GM19025 (cell line): ENCODE data around the gene PYDC1.
"Not testable (repeated sequence)": the region's sequence is repeated elsewhere in the genome, so short reads cannot be mapped to it uniquely, and the experiment has no call there.

ENCODE experiments used
- ATAC-seq: cut with Tn5 transposase; IDR thresholded peaks from one replicate; pipeline ENCODE4 v1.9.1; 2021; ENCODE audit warnings: mild to moderate bottlenecking, low read depth, moderate library complexity; ENCODE audit not compliant: unreplicated experiment

PYDC1 gene

DNA sequence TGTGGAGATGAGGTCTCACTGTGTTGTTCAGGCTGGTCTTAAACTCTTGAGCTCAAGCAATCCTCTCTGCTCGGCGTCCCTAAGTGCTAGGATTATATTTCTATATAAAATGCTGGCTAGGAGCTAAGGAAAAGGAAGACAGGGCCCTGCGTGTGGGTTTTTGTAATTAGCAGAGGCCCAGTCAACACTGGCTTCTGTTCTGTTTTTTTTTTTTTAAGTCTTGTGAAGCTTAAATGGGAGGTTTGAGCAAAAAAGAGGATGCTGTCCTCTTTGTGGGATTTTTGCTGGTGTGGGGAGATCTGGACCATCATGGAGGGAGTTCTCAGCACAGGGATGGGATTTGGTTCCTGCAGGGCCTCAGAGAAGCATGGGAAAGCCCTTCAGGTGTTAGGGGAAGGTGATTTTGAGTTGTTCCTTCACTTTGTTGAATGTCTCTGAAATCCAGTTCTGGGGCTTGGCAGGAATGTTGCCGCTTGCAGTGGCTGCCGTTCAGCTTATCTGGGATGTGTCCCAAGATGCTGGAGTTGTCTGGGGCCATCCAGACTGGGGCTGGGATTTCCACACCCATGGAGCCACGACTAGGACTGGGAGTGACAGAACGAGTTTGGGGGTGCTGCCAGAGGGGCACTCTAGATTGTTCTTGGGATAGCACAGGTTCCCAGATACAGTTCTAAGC lies 18.6 kb downstream of the PYDC1 start:
- ATAC-seq = no peak

DNA sequence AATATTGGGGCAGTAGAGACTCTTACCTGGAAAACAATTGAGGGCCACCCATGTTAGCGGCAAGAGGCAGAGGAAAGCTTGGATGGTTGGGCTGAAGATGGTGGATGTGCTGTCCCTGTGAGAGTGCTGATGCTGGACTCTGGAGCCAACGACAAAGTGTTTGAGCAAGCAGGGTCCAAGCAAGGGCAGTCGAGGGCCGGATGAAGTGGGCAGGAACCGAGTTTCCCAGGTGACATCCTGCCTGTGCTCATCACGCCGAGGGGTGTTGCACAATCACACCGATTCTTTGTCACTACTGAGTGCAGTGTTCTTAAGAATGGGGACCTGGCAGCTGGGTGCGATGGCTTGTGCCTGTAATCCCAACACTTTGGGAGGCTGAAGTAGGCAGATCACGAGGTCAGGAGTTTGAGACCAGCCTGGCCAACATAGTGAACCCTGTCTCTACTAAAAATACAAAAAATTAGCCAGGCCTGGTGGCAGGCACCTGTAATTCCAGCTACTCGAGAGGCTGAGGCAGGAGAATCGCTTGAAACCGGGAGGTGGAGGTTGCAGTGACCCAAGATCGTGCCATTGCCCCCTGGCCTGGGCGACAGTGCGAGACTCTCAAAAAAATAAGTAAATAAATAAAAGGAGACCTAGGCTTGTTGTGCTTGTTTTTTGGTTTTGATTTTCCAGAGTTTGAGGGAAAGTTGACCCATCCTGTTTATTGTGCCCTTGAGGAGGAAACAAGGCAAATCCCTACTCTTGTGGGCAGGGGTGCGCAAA lies 20.4 kb downstream of the PYDC1 start:
- no peak for ATAC-seq

DNA sequence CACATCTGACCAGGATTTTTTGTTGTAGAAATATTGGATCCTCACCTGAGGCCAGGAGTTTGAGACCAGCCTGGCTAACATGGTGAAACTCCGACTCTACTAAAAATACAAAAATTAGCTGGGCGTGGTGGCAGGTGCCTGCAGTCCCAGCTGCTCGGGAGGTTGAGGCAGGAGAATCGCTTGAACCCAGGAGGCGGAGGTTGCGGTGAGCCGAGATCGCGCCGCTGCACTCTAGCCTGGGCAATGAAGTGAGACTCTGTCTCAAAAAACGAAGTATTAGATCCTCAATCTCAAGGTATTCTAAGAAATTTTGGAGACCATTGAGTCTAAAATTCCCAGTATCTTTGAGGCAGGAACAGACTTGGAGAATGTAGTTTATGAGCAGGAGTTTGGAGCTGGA lies 21.1 kb downstream of the PYDC1 start:
- ATAC-seq = not testable (repeated sequence)

DNA sequence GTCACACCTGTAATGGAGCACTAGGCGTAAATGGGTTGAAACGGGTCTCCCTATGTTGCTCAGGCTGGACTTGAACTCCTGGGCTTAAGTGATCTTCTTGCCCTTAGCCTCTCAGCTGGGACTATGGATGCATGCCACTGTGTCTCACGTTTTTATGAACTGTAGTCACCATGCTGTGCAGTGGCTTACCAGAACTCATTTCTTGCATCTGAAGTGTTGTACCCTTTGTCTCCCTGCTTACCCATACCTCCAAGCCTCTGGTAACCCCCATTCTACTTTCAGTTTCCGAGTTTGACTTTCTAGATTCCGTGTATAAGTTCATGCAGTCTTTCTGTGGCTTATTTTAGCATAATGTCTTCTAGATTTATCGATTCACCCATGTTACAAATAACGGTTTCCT lies 22.0 kb downstream of the PYDC1 start:
- no peak for ATAC-seq

DNA sequence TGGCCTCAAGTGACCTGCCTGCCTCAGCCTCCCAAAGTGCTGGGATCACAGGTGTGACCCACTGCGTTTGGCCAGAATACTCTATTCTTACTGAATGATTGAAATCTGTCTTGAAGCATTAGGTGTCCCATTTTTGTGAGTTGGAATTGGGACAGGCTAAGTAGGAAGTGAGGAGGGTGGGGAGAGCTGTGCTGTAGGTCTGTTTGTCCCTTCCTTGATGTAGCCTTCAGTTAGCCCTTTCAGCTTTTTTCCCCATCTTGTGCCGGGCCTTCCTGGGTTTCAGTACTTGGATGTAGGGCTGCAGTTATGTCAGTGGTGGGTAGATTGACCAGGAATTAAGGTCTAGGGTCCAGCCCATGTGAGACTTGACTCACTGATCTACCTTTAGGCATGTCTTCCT lies 23.1 kb downstream of the PYDC1 start:
- no peak for ATAC-seq

DNA sequence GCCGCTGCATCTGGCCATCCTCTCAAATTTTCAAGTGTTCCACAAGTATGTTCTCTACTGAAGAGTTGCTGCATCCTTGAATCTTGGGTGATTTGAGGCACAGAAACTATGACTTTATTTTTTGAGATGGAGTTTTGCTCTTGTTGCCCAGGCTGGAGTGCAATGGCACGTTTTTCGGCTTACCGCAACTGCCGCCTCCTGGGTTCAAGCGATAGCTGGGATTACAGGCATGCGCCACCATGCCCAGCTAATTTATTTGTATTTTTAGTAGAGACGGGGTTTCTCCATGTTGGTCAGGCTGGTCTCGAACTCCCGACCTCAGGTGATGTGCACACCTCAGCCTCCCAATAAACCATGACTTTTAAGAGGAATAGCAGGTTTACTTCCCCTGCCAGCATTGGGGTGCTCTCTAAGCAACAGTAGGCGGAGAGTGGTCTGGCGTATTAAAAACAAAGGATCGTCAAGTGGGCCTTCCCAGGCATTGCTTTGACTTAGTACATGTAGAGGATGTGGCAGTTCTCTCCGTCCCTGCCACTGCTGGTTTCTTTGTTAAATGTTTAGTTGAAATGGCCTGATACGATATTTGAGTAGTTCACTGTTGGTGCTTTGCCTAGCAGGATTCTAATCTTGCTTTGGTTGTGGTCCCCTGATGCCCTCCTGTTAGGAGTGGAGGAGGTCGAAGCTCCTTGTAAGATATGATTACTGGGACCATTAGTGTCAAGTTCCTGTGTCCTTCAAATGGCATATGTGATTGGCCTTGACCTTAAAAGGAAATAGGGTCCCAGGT lies 23.9 kb downstream of the PYDC1 start:
- no peak for ATAC-seq

DNA sequence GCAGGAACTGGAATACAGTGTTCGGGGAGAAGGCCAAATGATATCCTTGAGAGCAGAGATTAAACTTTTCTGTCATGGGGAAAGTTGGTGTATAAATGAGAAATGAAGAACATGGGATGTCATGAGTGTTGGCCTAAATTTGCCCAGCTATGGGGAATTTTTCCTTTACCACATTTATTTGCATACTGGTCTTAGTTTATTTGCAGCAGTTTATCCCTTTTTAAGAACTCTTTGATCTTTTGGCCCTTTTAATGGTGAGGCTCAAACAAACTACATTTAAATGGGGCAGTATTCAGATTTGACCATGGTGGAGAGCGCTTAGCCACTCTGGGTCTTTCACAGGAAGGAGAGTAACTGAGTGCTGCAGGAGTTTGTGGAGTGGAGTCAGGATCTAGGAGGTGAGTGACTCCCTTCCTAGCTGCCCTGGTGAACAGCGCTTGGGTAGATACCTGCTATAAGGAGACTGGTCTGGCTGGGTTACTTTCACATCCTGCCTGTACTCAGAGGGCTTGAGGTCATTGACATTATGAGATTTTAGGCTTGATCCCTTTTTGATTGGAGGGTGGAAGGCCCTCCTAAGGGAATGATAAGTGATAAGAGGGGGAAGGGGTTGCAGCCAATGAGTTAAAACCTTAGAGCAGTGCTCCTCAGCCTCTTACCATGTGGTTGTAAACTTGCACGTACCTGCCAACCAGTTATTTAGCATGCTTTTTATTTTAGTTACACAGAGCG lies 25.1 kb downstream of the PYDC1 start:
- no peak for ATAC-seq

DNA sequence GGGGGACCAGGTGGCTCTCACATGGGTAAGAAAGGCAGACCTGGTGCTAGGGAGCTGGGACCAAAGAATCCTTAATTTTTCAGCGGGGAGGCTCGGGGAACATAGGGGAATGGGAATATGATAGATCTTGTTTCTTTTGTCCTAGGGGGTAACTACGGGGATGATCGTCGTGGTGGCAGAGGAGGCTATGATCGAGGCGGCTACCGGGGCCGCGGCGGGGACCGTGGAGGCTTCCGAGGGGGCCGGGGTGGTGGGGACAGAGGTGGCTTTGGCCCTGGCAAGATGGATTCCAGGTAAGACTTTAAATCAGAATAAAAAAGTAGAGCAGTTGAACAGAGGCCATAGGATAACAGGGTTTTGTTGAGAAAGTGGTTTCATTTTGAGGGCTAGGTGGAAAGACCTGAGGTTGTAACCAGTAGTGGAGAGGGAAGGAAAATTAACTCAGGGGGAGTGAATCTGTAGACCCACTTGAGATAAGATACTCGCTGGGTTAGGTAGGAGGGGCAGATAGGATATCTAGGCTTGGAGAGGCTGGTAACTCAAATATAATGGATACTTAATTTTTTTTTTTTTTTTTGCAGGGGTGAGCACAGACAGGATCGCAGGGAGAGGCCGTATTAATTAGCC lies 26.0 kb downstream of the PYDC1 start:
- no peak for ATAC-seq

DNA sequence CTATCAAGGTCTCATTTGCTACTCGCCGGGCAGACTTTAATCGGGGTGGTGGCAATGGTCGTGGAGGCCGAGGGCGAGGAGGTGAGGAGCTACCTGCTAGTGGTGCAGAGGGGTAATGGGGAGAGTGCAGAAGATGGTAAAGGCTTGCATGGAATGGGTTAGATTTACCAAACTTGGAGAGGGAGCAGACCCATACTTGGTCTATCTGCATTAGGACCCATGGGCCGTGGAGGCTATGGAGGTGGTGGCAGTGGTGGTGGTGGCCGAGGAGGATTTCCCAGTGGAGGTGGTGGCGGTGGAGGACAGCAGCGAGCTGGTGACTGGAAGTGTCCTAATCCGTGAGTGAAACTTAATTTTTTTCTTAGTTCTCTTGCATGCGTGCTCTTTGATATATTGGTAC lies 26.9 kb downstream of the PYDC1 start:
- ATAC-seq = no peak

DNA sequence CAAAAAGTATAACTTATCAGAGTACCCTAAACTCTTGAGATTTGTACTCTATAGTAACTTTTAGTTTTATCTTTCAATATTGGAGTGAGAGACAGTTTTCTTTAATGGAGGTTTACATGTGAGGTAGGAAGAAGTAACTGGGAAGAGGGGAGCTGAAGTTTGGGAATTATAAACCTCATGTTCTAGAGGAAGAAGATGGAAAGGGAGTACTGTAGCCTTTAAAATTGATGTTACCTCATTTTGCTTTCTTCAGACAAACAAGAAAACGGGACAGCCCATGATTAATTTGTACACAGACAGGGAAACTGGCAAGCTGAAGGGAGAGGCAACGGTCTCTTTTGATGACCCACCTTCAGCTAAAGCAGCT lies 27.5 kb downstream of the PYDC1 start:
- ATAC-seq = no peak

DNA sequence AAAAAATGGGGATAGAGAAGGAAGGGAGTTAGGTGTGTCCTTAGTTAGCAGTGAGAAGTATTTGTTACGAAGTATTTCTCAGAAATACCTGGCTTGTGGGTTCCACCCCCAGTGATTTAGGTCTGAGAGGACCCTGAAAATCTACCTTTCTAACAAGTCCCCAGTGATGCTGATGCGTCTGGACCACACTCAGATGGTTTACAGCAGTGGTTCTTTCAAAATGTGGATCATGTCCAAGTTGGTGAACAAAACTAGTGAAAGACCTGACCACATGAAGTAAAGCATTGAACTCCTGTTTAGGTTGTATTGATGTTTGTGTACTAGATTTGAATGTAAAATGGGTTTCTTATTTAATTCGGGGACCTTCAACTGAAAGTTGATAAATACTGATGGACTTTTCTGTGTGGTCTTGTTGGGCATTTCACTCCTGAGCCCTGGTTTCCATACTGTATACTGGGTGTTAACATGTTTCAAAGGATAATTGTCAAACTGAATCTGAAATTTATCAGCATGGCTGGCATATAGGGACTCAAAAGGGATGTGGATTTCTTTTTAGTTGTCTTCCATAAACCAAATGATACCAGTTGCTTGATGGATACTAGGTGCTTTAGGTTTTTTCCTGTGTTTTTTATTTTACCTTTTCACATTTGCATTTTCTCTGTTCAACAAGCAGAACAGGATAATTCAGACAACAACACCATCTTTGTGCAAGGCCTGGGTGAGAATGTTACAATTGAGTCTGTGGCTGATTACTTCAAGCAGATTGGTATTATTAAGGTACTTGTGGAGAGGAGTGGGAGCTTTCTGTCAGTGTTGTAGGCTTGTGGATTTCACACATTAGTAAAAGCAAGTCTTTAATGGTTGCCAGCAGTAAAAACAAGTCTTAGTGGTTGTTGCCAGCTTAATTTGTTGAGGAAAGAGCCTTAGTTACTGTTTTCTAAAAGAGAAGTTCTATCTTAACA lies 28.2 kb downstream of the PYDC1 start:
- ATAC-seq = no peak

DNA sequence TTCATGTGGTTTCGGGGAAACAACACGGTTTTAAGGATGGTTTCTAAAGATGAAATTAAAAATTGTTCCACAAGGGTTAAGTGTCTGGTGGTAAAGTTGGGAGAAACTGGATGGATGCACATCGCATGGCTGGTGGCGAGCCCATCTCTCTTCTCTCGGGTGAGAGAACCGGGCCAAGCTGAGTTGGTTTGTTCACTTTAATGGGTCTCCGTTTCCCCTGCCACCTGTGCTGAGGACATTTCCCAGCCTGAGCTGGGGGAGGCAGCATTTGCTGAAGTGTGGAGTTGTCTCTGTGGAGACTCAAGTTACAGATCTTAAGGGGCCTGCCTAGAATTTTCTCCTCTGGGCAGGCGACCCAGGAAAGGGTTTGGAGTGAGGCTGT lies 29.1 kb downstream of the PYDC1 start:
- ATAC-seq = no peak

DNA sequence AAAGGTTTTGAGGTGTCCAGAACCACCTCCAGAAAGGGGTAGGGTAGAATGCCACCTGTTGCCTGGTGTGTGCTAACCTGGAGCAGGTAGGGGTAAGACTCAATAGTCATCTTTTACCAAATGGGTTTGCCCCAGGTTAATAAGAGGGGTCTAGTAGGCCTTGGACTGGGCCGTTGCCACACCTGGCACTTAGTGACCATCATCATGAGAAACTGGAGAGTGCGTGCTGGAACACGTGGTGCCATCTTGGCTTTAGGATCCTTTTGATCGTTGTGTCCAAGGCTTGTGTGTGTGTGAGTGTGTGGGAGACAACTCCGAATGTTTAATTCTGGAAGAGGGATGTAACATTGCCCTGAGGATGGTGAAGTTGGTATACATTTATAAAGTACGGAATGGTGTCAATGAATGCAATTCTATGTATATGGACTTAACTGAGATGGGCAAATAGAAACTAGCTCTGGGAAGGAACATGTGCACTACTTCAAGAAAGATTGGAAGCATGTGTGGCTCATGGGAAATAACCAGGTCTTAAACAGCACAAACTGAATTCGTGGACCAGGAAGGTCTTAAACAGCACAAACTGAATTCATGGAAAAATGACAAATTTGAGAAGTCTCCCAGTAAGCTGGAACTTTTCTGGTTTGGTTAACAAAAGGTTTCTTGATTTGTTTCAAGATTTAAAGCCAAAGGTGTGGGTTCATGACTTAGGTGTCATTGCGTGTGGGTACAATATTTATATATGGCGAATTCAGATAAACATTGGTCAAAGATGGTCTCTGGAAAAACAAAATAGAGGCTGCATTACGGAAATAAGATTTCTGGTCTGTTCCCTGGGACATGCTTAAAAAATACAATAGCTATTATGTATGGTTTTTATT lies 29.8 kb downstream of the PYDC1 start:
- no peak for ATAC-seq

DNA sequence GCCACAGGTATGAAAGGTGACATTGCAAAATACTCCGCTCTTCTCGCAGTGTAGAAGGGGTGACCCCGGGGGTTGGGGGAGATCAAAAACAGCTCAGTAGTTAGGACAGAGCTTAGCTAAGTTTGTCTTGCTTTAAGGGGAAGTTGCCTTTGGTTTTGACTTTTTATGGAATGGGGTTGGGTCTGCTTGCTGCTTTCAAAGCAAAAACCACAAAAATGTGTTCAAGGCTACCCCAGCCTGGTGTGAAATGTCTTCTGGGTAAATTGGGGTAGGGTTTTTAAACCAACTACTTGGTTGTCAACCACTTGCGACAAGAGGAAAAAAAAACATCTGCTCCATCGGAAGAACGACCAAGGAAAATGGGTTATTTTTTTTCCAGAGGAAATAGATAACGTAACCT lies 30.8 kb downstream of the PYDC1 start:
- no peak for ATAC-seq

DNA sequence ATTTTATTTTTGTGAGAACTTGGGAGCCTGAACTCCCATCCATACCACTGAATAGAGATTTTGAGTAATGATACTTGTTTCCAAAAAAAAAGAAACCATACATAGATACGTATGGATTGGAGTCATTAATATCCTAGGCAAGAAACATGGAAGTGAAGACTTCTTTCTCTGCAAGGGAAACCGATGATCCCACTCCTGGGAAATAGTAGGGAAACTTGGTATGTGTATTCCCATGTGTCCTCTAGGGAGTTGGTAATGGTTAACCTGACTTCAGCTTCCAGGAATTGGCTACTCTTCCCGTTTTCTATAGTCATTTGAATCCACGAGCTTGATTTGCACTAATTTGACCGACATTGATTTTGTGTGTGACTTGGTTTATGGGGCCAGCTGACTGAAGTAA lies 31.6 kb downstream of the PYDC1 start:
- no peak for ATAC-seq

DNA sequence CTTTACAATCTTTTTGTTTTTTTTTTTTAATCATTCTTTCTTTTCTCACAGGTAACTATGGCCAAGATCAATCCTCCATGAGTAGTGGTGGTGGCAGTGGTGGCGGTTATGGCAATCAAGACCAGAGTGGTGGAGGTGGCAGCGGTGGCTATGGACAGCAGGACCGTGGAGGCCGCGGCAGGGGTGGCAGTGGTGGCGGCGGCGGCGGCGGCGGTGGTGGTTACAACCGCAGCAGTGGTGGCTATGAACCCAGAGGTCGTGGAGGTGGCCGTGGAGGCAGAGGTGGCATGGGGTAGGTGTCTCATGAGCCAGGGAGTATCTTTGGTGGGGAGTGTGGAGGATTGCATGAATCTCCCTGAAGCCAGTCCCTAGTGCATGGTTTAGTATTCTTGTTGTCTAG lies 32.0 kb downstream of the PYDC1 start:
- ATAC-seq = no peak

DNA sequence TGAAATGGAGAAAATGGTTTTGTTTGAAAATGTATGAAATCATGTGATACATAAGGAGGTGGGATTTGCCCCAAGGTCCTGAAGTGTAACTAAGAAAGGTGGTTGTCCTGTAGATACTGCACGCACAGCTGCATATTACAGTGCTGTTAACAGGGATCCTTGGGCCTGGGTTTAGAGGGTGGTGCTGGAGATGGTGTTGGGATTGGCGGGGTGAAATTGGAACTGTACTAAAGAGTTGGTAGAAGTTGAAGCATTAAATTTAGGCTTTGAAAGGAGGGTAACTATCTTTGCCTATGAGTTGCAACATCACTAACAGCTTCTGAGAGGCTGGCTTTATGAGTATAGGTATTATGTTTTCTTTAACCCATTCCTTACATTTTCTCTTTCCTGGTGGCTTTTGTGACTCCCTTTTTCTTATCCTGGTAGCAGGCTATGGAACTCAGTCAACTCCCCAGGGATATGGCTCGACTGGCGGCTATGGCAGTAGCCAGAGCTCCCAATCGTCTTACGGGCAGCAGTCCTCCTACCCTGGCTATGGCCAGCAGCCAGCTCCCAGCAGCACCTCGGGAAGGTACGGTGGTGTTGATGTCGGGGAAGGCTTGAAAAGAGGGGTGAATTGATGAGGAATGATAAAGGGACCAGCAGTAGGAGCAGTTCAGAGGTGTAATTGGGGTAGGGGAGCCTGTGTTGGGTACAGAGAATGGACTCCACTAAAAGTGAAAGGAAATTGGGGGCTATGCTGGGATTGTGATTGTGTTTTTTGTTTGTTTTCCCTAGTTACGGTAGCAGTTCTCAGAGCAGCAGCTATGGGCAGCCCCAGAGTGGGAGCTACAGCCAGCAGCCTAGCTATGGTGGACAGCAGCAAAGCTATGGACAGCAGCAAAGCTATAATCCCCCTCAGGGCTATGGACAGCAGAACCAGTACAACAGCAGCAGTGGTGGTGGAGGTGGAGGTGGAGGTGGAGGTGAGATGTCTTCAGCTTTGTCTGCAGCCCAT lies 33.2 kb downstream of the PYDC1 start:
- no peak for ATAC-seq
